Neural crest cell (in vitro differentiated cells): Measurements from ENCODE around the gene MGMT. TPM values are rescaled to one million over a fixed set of nuclear protein-coding genes. Genes with fewer than 3 reads are reported as not detected.

Experiments used
- DNase-seq: peaks from one replicate; pipeline ENCODE4 v3.0.0; 2021; ENCODE audit warnings: low read depth, mixed read lengths, low spot score
- H3K27ac Mint-ChIP-seq: one replicate; pipeline ENCODE4 v1.8.0; 2021; ENCODE audit warnings: mild to moderate bottlenecking, mixed read lengths; ENCODE audit not compliant: unreplicated experiment
- H3K27me3 Mint-ChIP-seq: 2 replicates; pipeline ENCODE4 v1.8.0; 2021; ENCODE audit warnings: low read depth, mild to moderate bottlenecking, mixed read lengths
- H3K36me3 Mint-ChIP-seq: 2 replicates; pipeline ENCODE4 v1.8.0; 2021; ENCODE audit warnings: low read depth, mild to moderate bottlenecking, mixed read lengths
- H3K4me1 Mint-ChIP-seq: 2 replicates; pipeline ENCODE4 v1.8.0; 2021; ENCODE audit warnings: mixed read lengths
- H3K4me3 Mint-ChIP-seq: one replicate; pipeline ENCODE4 v1.8.0; 2021; ENCODE audit warnings: mild to moderate bottlenecking, mixed read lengths
- H3K9me3 Mint-ChIP-seq: 2 replicates; pipeline ENCODE4 v1.8.0; 2021; ENCODE audit warnings: mixed read lengths
- CTCF ChIP-seq: fragments of 200-600 bp; sonication (generic); conservative IDR thresholded peaks from 2 replicates; pipeline ENCODE4 v1.5.0; 2021; ENCODE audit warnings: antibody characterized with exemption, mild to moderate bottlenecking
- total RNA-seq: library from RNA; stranded (reverse); gene quantifications from 2 replicates; pipeline ENCODE4 v1.2.1, GENCODE V29; 2021

Gene MGMT
- total RNA-seq, 1 donor from 2014 or later: 15.8 TPM

- TF ChIP-seq CTCF: no peak
- H3K36me3 Mint-ChIP-seq: no peaks in the 10 kb centered on the region
- peaks cover 4% of the 10 kb centered on the region for H3K9me3 Mint-ChIP-seq
- no peak overlapping the region for H3K4me3 Mint-ChIP-seq
- no peak for DNase-seq
- H3K4me1 Mint-ChIP-seq: peaks cover 4% of the 10 kb centered on the region
- H3K27me3 Mint-ChIP-seq: no peaks in the 10 kb centered on the region
- no peak overlapping the region for H3K27ac Mint-ChIP-seq
Observed at GRCh38 chr10:129613377-129613980, 146.4 kb downstream of the MGMT start.

GRCh38 chr10:129614341-129614740 lies 147.3 kb downstream of the MGMT start:
- Mint-ChIP-seq H3K4me1 (no peaks in the 10 kb centered on the region), H3K27ac (no peak overlapping the region), H3K36me3 (no peaks in the 10 kb centered on the region), H3K4me3 (no peak overlapping the region), H3K27me3 (no peaks in the 10 kb centered on the region), H3K9me3 (peaks cover 4% of the 10 kb centered on the region)
- no peak for DNase-seq
- no peak for TF ChIP-seq CTCF

GRCh38 chr10:129615381-129615780 lies 148.3 kb downstream of the MGMT start:
- Mint-ChIP-seq H3K4me1 (no peaks in the 10 kb centered on the region), H3K27ac (no peak overlapping the region), H3K36me3 (no peaks in the 10 kb centered on the region), H3K9me3 (peaks cover 4% of the 10 kb centered on the region), H3K4me3 (no peak overlapping the region), H3K27me3 (no peaks in the 10 kb centered on the region)
- TF ChIP-seq CTCF: no peak
- DNase-seq: no peak

- H3K9me3 Mint-ChIP-seq: peaks cover 4% of the 10 kb centered on the region
- no peak overlapping the region for H3K4me3 Mint-ChIP-seq
- DNase-seq: no peak
- no peaks in the 10 kb centered on the region for H3K36me3 Mint-ChIP-seq
- no peak for TF ChIP-seq CTCF
- H3K27me3 Mint-ChIP-seq: no peaks in the 10 kb centered on the region
- no peak overlapping the region for H3K27ac Mint-ChIP-seq
- H3K4me1 Mint-ChIP-seq: no peaks in the 10 kb centered on the region
Observed at GRCh38 chr10:129615921-129616525, 149.0 kb downstream of the MGMT start.

- H3K4me3 Mint-ChIP-seq: no peak overlapping the region
- DNase-seq: no peak
- TF ChIP-seq CTCF: no peak
- H3K9me3 Mint-ChIP-seq: peaks cover 4% of the 10 kb centered on the region
- no peak overlapping the region for H3K27ac Mint-ChIP-seq
- H3K4me1 Mint-ChIP-seq: no peaks in the 10 kb centered on the region
- H3K36me3 Mint-ChIP-seq: no peaks in the 10 kb centered on the region
- H3K27me3 Mint-ChIP-seq: no peaks in the 10 kb centered on the region
Observed at GRCh38 chr10:129617768-129618167, 150.7 kb downstream of the MGMT start.
